ENCODE measurements around the gene PALM.

Gene PALM

GRCh38 chr19:788686-788982 lies 79.9 kb downstream of the PALM start:
- no peak for DNase-seq

- DNase-seq = no peak
Observed at GRCh38 chr19:788983-789700, 80.4 kb downstream of the PALM start.

- no peak for DNase-seq
Observed at GRCh38 chr19:789701-790060, 80.9 kb downstream of the PALM start.

DNA sequence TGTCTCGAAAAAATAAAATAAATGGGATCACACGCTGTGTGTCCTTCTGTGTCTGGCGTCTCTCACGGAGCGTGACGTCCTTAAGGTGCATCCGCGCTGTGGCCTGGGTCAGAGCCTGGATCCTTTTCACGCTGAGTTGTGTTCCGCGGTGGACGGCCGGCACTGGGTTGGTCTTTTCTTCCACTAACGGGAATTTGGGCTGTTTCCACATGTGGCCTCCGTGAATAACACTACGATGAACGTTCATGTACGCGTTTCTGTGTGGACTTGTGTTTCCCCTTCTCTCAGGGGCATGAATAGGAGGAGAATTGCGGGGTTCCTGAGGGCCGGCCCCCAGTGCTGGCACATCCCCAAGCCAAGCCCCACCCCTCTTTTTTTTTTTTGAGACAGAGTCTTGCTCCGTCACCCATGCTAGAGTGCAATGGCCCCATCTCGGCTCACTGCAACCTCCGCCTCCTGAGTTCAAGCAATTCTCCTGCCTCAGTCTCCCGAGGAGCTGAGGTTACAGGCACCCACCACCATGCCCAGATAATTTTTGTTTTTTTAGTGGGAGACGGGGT lies 82.4 kb downstream of the PALM start:
- DNase-seq = no peak

- no peak for DNase-seq
Observed at GRCh38 chr19:791567-792305, 83.0 kb downstream of the PALM start.

GRCh38 chr19:792306-792885 lies 83.7 kb downstream of the PALM start:
- no peak for DNase-seq

- DNase-seq = no peak
Observed at GRCh38 chr19:793806-794205, 85.1 kb downstream of the PALM start.

DNA sequence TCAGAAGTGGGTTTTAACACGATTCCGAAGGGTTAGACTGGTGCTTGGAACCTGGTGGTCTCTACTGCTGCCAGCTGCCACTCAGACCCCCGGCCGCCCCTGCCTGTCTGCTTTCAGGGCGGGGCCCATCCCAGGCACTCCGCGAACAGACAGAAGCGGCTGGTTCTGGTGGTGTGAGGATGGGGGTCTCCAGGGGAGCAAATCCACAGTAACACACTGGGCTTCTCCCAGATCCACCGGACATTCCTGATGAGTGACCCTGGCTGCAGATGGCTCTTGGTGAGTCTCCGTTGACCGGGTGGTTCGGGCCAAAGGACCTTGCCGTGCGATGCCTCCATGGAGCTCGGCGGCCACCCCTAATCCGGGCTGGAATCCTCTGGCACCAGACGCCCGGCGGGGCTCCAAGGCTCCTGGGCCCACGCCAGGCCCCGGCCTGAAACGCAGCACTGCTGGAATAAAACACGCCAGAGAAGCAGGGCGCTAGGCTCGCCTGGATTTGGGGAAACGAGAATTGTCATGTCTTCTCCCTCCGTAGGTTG lies 86.4 kb downstream of the PALM start:
- DNase-seq = no peak

DNA sequence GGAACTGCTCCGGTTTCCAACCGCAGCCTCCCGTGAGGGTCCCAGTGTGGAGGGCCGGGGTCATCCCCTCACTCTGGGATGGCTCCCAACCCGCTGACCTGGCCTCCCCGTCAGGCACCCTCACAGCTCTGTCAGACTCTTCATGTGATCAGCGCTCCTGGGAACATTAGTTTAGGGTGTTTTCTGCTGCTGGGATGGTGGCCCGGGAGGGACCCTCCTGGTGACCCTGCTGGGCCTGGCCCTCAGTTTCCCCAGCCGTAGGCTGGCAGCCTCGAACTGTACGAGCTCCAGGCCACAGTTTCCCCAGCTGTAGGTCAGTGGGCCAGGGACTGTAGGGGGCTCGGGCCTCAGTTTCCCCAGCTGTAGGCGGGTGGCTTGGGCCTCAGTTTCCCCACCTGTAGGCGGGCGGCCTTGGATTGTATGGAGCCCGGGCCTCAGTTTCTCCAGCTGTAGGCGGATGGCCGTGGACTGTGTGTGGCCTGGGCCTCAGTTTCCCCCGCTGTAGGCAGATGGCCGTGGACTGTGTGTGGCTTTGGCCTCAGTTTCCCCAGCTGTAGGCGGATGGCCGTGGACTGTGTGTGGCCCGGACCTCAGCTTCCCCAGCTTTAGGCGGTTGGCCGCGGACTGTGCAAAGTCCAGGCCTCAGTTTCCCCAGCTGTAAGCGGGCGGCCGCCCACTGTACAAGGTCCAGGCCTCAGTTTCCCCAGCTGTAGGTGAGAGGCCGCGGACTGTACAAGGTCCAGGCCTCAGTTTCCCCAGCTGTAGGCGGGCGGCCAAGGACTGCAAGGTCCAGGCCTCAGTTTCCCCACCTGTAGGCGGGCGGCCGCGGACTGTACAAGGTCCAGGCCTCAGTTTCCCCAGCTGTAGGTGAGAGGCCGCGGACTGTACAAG lies 87.2 kb downstream of the PALM start:
- DNase-seq = no peak

- DNase-seq = peak; percentile 98
Observed at GRCh38 chr19:796692-797527, 88.2 kb downstream of the PALM start, which contains the start of gene PTBP1. Gene PTBP1 (plus strand): TSS chr19:797452. CDS start chr19:797498, 46 bp downstream.

All from NCI-H1694 treated with DMSO at 0.1 percent for 48 hours (cell line).